ENCODE data around the gene RAB4B.
"Not testable (repeated sequence)": the region's sequence is repeated elsewhere in the genome, so short reads cannot be mapped to it uniquely, and the experiment has no call there.

RAB4B gene

GRCh38 chr19:40781140-40781539, 3.1 kb downstream of the RAB4B start:
- no peak for DNase-seq

- no peak for DNase-seq
Observed at GRCh38 chr19:40783711-40784110, 5.7 kb downstream of the RAB4B start.

DNA sequence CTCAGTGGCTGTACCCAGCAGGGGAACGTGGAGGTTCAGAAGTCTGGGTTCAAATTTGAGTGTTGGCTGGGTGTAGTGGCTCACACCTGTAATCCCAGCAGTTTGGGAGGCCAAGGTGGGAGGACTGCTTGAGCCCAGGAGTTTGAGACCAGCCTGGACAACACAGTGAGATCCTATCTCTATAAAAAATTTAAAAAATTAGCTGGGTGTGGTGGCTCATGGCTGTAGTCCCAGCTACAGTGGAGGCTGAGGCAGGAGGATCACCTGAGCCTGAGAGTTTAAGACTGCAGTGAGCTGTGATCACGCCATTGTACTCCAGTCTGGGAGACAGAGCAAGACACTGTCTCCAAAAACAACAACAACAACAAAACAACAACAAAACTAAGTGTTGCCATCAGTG, 6.1 kb downstream of the RAB4B start:
- DNase-seq: not testable (repeated sequence)

- no peak for DNase-seq
Observed at GRCh38 chr19:40785526-40785925, 7.5 kb downstream of the RAB4B start.

GRCh38 chr19:40786060-40787037, 8.3 kb downstream of the RAB4B start:
- no peak for DNase-seq

DNA sequence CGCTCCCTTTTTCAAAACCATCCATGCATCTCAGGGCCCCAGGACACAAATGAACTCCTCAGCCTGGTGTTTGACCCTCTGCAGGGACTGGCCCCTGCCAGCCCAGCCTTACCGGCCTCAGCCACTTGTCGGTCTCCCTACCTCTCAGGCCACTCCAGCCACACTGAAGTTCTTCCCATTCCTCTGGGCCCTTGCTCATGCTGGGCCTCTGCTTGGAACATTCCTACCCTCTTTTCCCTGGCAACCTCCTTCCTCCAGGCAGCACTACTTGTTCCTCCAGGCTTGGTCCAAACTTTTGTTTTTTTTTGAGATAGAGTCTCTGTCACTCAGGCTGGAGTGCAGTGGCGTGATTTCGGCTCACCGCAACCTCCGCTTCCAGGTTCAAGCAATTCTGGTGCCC, 13.3 kb downstream of the RAB4B start:
- no peak for DNase-seq

DNA sequence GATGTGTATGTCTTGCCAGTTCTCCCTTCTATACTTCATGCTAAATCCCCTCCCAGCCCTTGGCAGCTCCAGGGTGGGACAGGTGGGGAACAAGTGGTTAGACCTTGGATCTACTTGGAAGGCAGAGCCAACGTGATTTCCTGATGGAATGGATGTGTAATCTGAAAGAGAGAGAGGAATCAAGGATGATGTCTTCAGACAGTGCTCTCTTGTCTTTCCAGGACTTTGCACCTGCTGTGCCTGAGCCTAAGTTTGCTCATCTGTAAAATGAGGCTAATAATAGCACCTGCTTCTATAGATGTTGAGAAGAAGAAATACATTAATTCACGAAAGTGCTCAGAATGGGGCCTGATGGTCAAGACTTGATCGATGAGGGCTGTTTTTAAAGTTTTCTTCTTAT, 13.9 kb downstream of the RAB4B start:
- no peak for DNase-seq

DNA sequence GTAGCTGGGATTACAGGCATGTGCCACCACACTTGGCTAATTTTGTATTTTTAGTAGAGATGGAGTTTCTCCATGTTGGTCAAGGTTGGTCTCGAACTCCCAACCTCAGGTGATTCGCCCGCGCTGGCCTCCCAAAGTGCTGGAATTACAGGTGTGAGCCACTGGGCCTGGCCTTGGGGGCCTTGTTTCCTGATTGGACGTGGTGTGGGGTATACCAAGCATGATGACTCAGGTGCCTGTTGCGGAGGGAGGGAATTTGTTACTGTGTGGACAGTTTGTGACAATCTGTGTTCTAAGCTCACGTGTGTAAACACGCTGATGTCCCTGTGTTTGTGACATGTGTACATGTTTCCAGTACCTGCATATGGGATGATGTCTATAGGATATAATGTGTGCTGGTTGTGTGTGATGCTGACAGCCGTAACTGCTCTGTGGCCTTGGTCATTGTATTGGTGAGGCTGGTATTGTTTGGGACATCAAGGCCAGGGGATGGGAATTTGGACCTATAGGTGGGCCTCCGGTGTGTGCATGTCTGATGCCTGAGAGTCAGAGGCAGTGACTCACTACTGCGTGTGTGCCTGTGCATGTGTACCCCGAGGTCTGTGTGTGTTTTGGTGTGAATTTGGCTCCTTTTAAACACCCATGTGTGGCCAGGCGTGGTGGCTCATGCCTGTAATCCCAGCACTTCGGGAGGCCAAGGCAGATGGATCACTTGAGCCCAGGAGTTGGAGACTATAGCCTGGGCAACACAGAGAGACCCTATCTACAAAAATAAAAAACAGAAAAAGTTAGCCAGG, 19.3 kb downstream of the RAB4B start:
- DNase-seq: no peak

GRCh38 chr19:40797963-40798682, 20.1 kb downstream of the RAB4B start:
- DNase-seq: peak; percentile 66

- peak; percentile 100 for DNase-seq
Observed at GRCh38 chr19:40798683-40799557, 20.9 kb downstream of the RAB4B start, which contains the start of gene EGLN2. EGLN2 (plus strand) TSS chr19:40799191; CDS start chr19:40800573, 1,382 bp downstream.

- no peak for DNase-seq
Observed at GRCh38 chr19:40799558-40800338, 21.7 kb downstream of the RAB4B start.

GRCh38 chr19:40800339-40800996, 22.4 kb downstream of the RAB4B start:
- no peak for DNase-seq

GRCh38 chr19:40800997-40801377, 22.9 kb downstream of the RAB4B start:
- no peak for DNase-seq

DNA sequence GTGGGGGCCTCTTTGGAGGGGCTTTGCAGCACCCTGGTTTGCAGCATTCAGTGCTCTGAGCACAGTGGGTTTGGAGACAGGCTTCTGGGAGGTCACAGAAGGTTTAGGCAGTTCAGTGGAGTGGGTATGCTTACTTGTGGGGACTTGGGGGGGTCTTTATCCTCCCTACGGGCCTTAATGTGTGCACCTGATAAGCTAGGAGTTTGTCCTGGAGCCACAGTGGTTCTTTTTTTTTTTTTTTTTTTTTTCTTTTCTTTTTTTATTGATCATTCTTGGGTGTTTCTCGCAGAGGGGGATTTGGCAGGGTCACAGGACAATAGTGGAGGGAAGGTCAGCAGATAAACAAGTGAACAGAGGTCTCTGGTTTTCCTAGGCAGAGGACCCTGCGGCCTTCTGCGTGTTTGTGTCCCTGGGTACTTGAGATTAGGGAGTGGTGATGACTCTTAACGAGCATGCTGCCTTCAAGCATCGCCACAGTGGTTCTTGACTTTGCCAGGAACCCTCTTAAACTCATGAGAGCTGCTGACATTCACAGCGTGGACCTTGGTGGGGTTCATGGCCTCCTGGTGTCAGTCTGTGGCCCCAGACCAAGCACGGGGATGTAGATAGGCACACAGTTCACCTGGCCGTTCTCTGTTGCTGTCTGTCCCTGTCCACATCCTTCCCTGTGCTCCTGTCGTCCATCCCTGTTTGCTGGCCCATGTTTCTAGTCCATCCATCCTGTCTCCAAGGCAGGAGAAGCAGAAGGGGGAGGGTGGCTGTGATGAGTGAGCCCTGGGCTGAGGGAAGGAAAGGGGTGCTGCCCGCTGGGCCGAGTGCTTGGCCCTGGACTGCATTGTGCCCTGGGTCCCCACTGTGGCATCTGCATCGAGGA, 23.6 kb downstream of the RAB4B start:
- DNase-seq: no peak

GRCh38 chr19:40802300-40803169, 24.5 kb downstream of the RAB4B start:
- no peak for DNase-seq

DNA sequence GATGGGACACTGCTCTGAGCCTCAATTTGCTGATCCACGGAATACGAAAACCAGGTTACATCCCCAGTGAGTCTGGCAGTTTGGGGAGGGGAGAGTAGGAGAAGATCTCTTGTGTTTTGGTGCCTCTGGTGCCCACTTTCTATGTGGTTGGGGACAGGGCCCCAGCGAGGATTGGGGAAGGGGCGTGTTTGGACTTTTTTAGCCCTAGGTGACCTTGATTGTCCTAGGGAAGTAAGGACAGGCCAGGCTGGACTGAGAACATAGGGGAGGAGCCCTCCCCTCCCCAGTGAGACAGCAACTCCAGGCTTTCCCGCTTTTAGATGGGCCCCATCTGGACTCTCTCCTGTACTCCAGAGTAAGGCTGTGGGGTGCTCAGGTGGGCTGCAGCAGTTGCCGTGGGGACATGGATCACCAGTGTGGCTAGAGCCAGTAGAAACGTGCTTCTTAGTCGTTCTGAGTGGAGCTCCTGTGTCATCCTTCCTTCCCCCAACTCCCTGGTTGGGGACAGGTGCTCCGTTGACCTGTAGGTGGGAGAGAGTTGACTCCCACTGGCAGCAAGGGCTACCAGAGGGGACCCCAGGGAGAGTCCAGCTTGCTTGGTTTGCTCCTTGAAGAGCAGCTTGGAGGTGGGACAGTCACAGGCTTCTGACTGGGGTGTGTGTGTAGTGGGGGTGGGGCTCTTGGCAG, 25.3 kb downstream of the RAB4B start:
- no peak for DNase-seq

- DNase-seq: peak; percentile 52
Observed at GRCh38 chr19:40803857-40804782, 26.1 kb downstream of the RAB4B start.

Measured in stimulated activated CD4-positive, alpha-beta T cell treated with anti-CD3 and anti-CD28 coated beads, Interleukin-4, amount 100 ng/mL, for 24 hours (primary cell).